GM15510 (cell line): Measurements from ENCODE around the gene RAB23.

Source experiments
- POLR2A ChIP-seq: IDR thresholded peaks from 3 replicates; pipeline ENCODE4 v1.6.1; 2011; ENCODE audit warnings: borderline replicate concordance; ENCODE audit not compliant: insufficient read length; ENCODE audit errors: extremely low read depth

RAB23 gene

GRCh38 chr6:57248311-57248895 lies 26.3 kb upstream of the RAB23 start:
- no peak for TF ChIP-seq POLR2A

GRCh38 chr6:57247603-57248002 lies 25.5 kb upstream of the RAB23 start:
- TF ChIP-seq POLR2A, result no peak

GRCh38 chr6:57246307-57246706 lies 24.2 kb upstream of the RAB23 start:
- no peak for TF ChIP-seq POLR2A

- TF ChIP-seq POLR2A, result no peak
Measured at GRCh38 chr6:57243954-57244353, 21.8 kb upstream of the RAB23 start.

GRCh38 chr6:57242505-57242904 lies 20.4 kb upstream of the RAB23 start:
- TF ChIP-seq POLR2A, result no peak

GRCh38 chr6:57226221-57226620 lies 4.1 kb upstream of the RAB23 start:
- TF ChIP-seq POLR2A, result no peak

GRCh38 chr6:57224769-57225515 lies 2.8 kb upstream of the RAB23 start:
- no peak for TF ChIP-seq POLR2A

- TF ChIP-seq POLR2A, result no peak
Measured at GRCh38 chr6:57222743-57223077, 603 bp upstream of the RAB23 start.

GRCh38 chr6:57221191-57221935 lies 744 bp downstream of the RAB23 start:
- no peak for TF ChIP-seq POLR2A

- no peak for TF ChIP-seq POLR2A
Measured at GRCh38 chr6:57220083-57220703, 1.9 kb downstream of the RAB23 start.

- no peak for TF ChIP-seq POLR2A
Measured at GRCh38 chr6:57217270-57217669, 4.8 kb downstream of the RAB23 start.

- TF ChIP-seq POLR2A, result no peak
Measured at GRCh38 chr6:57216235-57217101, 5.6 kb downstream of the RAB23 start.

- no peak for TF ChIP-seq POLR2A
Measured at GRCh38 chr6:57215260-57215659, 6.8 kb downstream of the RAB23 start.

- TF ChIP-seq POLR2A, result no peak
Measured at GRCh38 chr6:57210060-57210459, 12.0 kb downstream of the RAB23 start.
